GM19023 (cell line): ENCODE results near the gene CNIH2.
A peak's percentile ranks its signal among the peaks of the same experiment; 100 is the strongest.
"Not testable (repeated sequence)": the region's sequence is repeated elsewhere in the genome, so short reads cannot be mapped to it uniquely, and the experiment has no call there.

ENCODE experiments used
- ATAC-seq: cut with Tn5 transposase; IDR thresholded peaks from one replicate; pipeline ENCODE4 v1.9.1; 2021; ENCODE audit warnings: mild to moderate bottlenecking, moderate library complexity; ENCODE audit not compliant: unreplicated experiment

Gene CNIH2

DNA sequence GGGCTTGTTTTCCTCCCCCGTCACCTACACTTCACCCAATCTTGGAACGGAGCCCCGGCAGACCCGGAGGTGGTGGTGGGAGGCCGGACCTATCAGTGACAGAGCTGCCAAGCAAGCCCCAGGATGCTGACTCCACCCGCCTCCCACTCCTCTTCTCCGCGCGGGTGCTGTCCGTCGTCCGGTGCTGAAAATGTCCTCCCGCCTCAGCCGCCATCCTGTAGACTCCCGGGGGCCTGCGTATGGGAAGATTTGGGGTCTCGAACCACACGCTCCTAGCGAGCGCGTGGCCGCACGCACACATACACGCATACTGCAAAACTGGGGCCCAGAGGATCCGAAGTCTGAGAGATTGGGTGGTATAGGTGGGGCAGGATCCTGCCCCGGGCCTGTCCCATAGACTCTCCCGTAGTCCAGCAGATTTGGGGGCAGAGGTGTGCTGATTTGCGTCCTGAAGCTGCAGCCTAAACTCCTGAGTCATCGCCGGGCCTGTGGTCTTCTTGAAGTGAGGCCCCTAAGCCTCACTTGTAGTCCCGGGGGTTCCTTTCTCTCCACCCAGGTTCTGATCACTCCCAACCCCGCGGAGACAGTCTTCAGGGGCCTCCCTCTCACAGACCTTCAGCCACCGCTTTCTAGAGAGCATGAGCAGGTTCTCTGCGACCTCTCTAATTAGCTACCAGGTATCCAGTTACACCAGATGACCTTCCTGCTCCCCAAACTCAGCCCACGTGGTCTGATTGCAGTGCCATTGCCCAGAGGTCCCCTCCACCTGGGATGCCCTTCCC is 11.8 kb downstream of the CNIH2 start:
- ATAC-seq, result peak; percentile 41

DNA sequence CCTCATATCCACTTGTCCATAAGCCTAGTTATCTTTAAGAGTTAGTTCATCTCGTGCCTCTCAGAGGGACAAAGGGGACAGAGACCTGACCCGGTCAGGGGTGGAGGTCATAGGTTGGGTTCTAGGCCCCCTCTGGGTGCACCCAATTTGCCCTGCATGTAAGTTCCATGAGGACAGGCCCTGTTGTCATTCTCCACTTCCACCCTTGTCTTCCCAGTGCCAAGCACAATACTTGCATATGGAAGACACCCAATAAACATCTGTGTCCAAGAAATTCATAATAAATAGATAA is 12.3 kb downstream of the CNIH2 start:
- no peak for ATAC-seq

DNA sequence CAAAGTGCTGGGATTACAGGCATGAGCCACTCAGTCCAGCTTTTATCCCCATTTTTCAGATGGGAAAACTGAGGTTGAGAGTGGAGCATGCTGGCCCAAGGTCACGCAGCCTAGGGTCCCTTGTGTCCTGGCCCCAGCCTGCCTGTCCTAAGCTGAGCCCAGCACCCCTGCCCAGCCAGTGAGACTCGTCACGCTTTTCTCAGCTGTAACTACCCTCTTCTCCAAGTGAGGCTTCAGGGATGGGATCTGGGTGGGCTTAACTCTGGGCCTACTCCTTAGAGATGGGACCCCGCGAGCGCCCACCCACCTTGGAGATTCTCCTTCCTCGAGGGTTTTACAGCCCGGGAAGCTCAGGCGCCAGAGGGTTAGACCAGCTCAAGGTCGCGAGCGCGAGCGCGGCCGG is 13.3 kb downstream of the CNIH2 start:
- no peak for ATAC-seq

DNA sequence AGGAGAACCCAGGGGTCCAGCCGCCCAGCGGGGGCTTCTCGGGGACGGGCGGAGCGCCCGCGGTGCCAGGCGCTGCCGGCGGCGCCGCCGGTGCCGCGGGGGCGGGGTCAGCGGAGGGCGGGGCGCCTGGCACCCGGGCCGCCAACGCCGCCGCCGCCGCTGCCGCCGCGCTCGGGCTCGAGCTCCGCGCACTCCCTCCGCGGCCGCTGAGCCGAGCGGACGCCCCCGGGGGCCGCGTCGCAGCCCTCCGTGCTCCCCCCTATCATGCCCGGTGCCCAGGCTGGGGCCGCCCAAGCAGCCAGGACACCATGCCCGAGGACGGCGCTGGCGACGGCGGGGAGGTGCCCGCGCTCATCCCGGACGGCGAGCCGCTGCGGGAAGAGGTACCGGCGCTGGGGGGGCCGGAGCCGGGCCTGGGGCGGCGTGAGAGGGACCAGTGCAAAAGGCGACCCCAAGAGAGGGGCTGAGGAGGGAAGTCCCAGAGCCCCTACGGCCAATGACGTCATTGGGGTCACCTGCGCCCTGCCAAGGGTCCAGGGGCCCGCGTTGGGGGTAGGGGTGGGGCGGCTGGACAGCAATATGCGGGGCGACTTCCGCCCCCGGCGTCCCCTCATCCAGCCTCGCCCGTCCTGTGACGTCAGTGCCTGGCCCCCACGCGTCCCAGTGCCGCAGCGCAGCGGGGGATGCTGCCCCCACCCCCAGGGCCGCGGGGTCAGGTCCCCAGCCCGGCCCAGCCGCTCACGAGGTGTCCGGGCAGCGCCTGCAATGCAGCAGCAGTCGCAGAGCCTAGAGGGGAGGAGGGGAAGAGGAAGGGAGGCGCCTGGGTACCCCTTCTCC is 13.9 kb downstream of the CNIH2 start, which contains the start of gene TMEM151A:
TMEM151A (plus strand) TSS at position 189 of the 837 bp plus-strand sequence; CDS start at position 309, 120 bp downstream.
- no peak for ATAC-seq

DNA sequence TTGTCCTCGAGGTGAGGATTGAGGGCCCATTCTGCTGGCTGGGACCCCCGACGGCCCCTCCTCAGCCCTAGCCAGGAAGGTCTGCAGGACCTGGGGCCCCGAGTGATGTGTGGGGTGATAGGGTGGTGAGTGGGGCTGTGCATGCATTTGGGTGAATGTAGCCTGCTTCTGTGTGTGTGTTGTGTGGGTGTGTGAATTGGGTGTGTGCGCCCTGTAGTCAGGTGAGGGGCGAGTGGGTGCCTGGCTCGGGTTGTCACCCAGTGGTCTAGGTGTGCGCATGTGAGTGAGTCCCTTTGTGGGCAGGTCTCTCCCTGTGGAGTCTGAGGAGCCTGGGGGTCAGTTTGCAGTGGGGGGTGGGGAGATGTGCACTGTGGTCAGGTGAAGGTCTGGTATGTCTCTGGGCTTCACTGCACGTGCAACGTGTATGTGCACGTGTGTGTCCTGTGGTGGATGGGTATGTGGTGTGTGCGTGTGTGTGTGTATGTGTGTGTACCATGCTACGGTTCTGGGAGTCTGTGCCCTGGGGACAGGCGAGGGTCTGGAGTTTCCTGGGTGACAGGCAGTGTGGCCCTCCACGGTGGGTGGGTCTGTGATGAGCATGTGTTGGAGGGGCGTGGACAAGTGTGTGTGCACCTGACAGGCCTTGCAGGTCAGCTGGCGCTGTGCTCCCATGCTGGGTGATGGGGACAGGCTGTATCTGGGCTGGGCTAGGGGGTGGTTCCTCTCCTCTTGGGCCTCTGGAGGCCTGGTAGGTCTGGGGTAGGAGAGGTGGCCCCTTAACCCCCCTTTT is 14.8 kb downstream of the CNIH2 start:
- no peak for ATAC-seq

DNA sequence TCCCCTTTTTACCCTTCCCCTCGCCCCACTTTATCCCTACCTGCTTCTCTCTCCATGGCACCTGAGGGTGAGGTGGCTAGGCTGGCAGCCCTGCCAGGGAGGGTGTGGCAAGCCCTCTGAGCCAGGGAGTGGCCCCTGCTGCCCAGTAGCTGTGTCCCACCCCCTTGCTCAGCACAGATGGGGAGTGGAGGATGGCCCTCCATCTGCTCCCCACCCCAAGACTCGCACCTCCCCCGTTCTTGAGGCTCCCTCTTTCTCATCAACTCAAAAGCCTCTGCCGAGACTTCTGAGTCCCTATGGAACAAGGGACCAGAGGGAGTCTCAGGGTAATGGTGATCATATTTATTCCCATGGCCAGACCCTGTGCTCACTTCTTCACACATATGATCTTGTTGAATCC is 15.4 kb downstream of the CNIH2 start:
- no peak for ATAC-seq

DNA sequence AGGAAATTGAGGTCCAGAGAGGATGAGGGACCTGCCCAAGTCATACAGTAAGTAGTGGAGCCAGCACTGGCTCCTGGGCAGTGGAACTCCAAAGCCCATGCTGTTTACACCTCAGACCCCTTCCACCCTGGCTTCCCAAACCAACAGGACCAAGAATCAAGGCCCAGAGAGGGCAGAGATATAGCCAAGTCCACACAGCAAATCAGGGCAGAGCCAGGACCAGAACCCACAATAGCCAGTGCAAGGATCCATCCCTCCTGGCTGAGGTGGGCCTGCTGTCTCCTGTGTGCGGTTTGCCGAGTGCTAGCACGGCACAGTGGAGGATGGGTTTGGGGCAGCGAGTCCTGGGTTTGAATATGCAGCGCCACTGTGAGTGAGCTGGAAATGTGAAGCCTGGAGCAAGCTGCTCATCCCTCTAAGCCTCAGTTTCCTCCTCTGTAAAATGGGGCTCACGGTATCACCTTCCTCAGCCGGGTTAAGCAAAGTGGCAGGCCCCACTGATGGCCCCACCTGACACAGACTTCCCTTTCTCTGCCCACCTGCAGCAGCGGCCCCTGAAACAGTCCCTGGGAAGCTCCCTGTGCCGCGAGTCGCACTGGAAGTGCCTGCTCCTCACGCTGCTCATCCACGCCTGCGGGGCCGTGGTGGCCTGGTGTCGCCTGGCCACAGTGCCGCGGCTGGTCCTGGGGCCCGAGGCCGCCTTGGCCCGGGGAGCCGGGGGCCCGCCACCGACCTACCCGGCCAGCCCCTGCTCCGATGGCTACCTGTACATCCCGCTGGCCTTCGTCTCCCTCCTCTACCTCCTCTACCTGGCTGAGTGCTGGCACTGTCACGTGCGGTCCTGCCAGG is 16.0 kb downstream of the CNIH2 start:
- ATAC-seq, result no peak

DNA sequence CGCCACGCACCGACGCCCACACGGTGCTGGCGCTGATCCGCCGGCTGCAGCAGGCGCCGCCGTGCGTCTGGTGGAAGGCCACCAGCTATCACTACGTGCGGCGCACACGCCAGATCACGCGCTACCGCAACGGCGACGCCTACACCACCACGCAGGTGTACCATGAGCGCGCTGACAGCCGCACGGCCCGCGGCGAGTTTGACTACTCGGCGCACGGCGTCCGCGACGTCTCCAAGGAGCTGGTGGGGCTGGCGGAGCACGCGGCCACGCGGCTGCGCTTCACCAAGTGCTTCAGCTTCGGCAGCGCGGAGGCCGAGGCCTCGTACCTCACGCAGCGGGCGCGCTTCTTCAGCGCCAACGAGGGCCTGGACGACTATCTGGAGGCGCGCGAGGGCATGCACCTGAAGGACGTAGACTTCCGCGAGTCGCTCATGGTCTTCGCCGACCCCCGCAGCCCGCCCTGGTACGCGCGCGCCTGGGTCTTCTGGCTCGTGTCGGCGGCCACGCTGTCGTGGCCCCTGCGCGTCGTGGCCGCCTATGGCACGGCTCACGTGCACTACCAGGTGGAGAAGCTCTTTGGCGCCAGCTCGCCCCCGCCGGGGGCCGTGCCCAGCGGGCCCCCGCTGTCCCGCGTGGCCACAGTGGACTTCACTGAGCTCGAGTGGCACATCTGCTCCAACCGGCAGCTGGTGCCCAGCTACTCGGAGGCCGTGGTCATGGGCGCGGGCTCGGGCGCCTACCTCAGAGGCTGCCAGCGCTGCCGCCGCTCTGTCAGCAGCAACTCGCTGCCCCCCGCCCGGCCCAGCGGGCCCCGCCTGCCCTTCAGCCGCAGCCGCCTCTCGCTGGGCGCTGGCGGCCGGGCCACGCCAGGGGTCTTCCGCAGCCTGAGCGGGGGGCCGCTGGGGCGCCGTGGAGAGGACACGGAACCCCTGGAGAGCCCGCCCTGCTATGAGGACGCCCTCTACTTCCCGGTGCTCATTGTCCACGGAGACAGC is 16.9 kb downstream of the CNIH2 start:
- ATAC-seq, result no peak

DNA sequence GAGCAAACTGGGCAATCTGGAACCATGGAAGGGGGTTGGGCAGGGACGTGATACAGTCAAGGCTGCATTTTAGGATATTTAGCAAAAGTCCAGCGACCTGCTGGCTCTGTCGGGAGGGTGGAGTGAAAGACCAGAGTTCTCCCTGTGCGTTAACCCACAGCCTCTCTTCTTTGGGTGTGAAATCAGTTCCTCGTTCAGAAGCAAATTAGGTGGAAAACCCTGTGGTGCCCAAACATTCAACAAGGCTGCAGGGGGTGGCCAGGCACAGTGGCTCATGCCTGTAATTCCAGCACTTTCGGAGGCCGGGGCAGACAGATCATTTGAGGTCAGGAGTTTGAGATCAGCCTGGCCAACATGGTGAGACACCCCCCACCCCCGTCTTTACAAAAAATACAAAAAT is 19.6 kb downstream of the CNIH2 start:
- ATAC-seq, result no peak

DNA sequence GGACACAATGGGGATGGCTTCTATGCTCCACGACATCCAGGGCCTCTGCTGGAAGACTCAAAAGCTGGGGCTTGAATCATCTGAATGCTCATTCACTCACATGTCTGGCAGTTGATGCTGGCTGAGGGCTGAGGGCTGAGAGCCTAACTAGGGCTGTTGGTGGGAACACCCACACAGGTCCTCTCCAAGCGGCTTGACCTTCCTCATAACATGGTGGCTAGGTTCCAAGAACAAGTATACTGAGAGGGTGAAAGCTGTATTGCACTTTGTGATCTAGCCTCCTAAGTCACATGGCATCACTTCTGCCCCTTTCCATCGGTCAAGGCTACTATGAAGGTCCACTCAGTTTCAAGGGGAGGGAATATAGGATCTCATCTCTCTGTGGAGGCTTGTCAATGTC is 21.2 kb downstream of the CNIH2 start:
- no peak for ATAC-seq

DNA sequence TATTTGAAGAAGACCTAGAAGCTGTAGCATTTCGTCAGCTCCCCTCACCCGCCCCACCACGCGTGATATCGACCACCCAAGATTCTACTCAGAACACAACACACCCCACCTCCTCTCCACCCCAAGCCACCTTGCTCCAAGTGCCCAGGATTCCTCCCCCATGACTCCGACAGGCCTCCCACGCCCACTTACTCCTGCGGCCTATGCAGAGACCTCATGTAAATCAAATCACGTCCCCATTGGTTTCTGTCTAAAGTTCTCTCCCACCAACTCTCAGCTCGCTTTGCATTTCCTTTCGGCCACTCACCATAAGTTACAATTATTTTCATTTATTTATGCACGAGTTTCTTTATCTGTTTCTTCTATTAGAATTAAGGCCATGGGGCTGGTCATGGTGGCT is 24.7 kb downstream of the CNIH2 start:
- no peak for ATAC-seq

DNA sequence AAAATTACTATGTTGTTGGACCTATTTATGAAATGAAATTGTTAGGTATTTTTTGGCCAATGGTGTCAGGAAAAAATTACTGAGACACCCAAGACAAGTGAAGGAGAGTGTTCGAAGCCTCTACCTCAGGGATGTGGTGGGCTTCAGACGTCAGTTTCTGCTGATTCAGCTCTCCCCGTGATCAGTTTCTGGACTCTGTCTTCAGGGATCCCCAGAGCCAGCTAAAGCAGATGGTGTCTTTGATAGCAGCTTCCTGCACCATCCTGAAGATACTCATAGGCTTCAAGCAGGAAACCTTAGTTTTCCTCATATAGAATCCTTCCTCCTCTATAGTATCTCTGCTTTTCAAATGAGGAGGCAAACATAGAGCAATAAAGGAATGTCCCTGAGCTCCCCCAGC is 31.5 kb downstream of the CNIH2 start:
- ATAC-seq, result no peak

DNA sequence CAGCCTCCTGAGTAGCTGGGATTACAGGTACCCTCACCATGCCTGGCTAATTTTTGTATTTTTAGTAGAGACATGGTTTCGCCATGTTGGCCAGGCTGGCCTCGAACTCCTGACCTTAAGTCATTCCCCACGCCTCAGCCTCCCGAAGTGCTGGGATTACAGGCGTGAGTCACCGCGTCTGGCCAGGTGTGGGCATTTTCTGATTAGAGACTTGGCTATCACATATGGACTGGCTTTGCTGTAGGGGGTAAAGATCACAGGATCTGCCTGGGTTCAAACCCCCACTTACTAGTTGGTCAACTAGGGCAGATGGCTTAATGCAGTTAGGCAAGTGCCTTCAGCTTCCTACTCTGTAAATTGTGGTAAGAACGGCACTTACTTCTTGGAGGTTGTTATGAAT is 32.3 kb downstream of the CNIH2 start:
- no peak for ATAC-seq

DNA sequence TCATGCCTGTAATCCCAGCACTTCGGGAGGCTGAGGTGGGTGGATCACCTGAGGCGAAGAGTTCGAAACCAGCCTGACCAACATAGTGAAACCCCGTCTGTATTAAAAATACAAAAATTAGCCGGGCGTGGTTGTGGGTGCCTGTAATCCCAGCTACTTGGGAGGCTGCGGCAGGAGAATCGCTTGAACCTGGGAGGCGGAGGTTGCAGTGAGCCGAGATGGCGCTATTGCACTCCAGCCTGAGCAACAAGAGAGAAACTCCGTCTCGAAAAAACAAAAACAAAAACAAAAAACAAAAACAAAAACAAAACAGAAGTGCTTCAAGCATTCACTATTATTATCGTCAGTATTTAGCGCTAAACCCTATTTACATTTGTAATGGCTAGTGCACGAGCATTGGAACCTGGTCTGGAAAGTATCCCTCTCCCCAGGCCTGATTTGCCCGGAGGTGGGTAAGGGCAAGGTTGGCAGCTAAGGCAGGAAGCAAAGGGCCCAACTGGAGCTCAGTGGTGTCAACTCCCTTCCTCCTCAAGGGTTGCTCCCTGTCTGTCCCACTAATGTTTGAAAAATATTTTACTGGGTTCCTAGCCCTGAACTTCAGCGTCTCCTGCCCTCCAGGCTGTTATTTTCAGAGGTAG is 32.9 kb downstream of the CNIH2 start:
- ATAC-seq, result not testable (repeated sequence)

DNA sequence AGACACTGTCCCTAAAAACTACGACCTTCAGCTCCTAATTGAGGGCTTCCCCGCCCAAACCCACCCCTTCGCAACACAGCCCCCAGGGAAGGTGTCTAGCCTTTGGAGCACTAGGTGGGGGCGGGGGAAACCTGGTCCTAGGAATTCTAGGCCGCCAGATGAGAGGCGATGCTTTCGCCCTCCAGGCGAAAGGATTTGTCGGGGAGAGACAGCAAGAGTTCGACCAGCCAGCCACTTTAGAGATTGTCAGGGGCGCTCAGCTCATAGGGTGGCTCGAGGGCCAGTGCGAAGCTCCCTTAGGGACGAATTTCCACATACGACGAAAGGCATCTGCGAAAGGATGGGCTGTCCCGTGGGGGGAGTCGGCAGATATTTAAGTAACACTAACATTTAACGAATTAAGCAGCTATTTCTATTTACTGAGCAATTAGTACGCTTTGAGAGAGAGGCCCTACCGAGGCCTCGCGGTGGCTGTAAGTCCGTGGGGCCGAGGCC is 33.5 kb downstream of the CNIH2 start:
- no peak for ATAC-seq

DNA sequence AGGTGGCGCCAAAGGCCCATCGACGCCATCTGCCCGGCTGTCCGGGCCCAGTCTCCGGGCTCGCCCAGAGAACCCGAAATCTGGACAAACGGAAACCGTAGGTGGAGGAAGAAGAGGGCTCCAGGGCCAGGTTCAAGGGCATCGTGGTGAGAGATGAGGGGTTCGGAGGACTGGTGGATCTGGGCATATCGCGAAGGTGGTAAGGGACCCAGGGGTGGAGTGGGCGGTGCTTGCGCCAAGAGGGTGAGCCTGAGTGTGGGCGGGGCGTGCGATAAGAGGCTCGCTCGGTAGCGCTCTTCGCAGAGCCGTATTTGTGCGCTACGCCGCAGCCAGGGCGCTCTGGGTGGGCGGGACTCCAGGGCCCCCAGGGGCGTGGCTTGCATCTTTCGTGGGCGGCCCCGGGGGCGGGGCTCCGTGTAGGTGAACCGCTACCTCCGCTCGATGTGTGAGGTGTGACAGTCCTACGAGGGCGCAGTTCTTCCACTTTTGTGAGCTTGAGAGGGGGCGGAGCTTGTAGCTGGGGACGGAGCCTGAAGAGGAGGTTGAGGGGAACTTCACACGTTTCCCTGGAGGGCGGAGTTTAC is 34.1 kb downstream of the CNIH2 start:
- peak; percentile 68 for ATAC-seq

DNA sequence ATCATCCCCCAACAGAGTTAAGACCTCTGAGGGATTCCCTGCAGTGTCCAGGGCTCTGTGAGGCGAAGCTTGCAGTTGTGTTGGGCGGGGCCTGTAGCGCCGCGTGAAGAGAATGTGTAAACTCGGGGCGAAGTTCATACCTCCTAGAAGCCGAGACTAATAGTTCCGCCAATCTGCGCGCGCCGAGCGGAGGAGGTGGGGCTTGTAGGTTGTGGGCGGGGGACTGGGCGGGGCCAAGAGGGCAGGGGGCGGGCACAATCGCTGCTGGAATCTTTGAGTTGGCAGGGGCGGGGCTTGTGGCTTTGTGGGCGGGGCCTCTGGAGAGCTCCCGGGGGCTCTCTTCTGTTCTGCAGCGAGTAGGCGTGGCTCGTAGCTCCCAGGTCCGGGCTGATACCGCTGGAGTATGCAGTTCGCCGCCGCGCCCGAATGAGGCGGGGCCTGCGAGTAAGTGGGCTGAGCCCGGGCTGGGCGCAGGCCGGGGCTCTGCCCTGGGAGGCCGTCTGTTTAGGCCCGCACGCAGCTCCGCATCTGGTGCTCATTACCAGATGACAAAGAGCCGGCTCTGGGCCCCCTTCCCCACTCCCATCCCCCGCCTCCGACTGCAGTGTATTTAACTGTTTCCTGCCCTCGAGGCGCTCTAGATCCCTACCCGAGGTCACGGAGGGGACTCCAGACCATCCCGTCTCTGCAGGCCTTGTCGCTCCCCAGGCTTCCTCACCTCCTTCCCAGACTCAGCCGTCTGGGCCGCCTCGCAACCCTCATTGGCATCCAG is 34.8 kb downstream of the CNIH2 start:
- peak; percentile 50 for ATAC-seq
